Endothelial cell (in vitro differentiated cells): ENCODE measurements around the gene KIFAP3. TPM values are rescaled to one million over a fixed set of nuclear protein-coding genes. Genes with fewer than 3 reads are reported as not detected.
"Not testable (repeated sequence)": the region's sequence is repeated elsewhere in the genome, so short reads cannot be mapped to it uniquely, and the experiment has no call there.

Source experiments
- DNase-seq: peaks from one replicate; pipeline ENCODE4 v3.0.0; 2021; ENCODE audit warnings: low spot score
- H3K27ac Mint-ChIP-seq: one replicate; pipeline ENCODE4 v1.8.0; 2021; ENCODE audit warnings: mixed read lengths, inconsistent platforms; ENCODE audit not compliant: unreplicated experiment
- H3K27me3 Mint-ChIP-seq: one replicate; pipeline ENCODE4 v1.8.0; 2021; ENCODE audit warnings: mild to moderate bottlenecking, moderate library complexity, mixed read lengths, inconsistent platforms; ENCODE audit not compliant: unreplicated experiment
- H3K36me3 Mint-ChIP-seq: one replicate; pipeline ENCODE4 v1.8.0; 2021; ENCODE audit warnings: mild to moderate bottlenecking, low read depth, mixed read lengths, inconsistent platforms; ENCODE audit not compliant: unreplicated experiment
- H3K4me1 Mint-ChIP-seq: one replicate; pipeline ENCODE4 v1.8.0; 2021; ENCODE audit warnings: mild to moderate bottlenecking, mixed read lengths, inconsistent platforms; ENCODE audit not compliant: unreplicated experiment
- H3K4me3 Mint-ChIP-seq: one replicate; pipeline ENCODE4 v1.8.0; 2021; ENCODE audit warnings: mild to moderate bottlenecking, mixed read lengths, inconsistent platforms; ENCODE audit not compliant: unreplicated experiment
- H3K9me3 Mint-ChIP-seq: one replicate; pipeline ENCODE4 v1.8.0; 2021; ENCODE audit warnings: mixed read lengths, inconsistent platforms; ENCODE audit not compliant: unreplicated experiment
- CTCF ChIP-seq: fragments of 200-600 bp; sonication (generic); IDR thresholded peaks from one replicate; pipeline ENCODE4 v1.5.0; 2021; ENCODE audit warnings: antibody characterized with exemption; ENCODE audit not compliant: unreplicated experiment
- total RNA-seq: library from RNA; stranded (reverse); fragmentation: NEBNext Ultra II Directional; extraction: Animal tissue kit (Norgen Biotek cat#: 25700); gene quantifications from one replicate; pipeline ENCODE4 v1.2.1, GENCODE V29; 2021; ENCODE audit not compliant: unreplicated experiment

Gene KIFAP3
- total RNA-seq, 1 donor from 2014 or later: 49.7 TPM

GRCh38 chr1:170063109-170063826 is 11.2 kb downstream of the KIFAP3 start:
- peaks cover 15% of the 10 kb centered on the region for H3K4me1 Mint-ChIP-seq
- no peak for DNase-seq
- peaks cover under 1% of the 10 kb centered on the region for H3K9me3 Mint-ChIP-seq
- H3K27me3 Mint-ChIP-seq: no peaks in the 10 kb centered on the region
- H3K36me3 Mint-ChIP-seq: peaks cover 1% of the 10 kb centered on the region
- TF ChIP-seq CTCF: no peak
- H3K4me3 Mint-ChIP-seq: no peak overlapping the region
- no peak overlapping the region for H3K27ac Mint-ChIP-seq

GRCh38 chr1:170061676-170062075 is 12.8 kb downstream of the KIFAP3 start:
- H3K36me3 Mint-ChIP-seq, H3K27ac Mint-ChIP-seq, H3K27me3 Mint-ChIP-seq, H3K4me1 Mint-ChIP-seq, H3K9me3 Mint-ChIP-seq, DNase-seq, H3K4me3 Mint-ChIP-seq: not testable (repeated sequence)

GRCh38 chr1:170060015-170060520 is 14.4 kb downstream of the KIFAP3 start:
- H3K27me3 Mint-ChIP-seq, H3K4me3 Mint-ChIP-seq, H3K27ac Mint-ChIP-seq, H3K9me3 Mint-ChIP-seq, DNase-seq, H3K4me1 Mint-ChIP-seq, H3K36me3 Mint-ChIP-seq: not testable (repeated sequence)

GRCh38 chr1:170049176-170049800 is 25.2 kb downstream of the KIFAP3 start:
- no peaks in the 10 kb centered on the region for H3K27me3 Mint-ChIP-seq
- no peak for DNase-seq
- no peaks in the 10 kb centered on the region for H3K9me3 Mint-ChIP-seq
- H3K4me3 Mint-ChIP-seq: no peak overlapping the region
- H3K36me3 Mint-ChIP-seq: peaks cover 19% of the 10 kb centered on the region
- no peaks in the 10 kb centered on the region for H3K4me1 Mint-ChIP-seq
- H3K27ac Mint-ChIP-seq: no peak overlapping the region
- no peak for TF ChIP-seq CTCF

- H3K9me3 Mint-ChIP-seq: no peaks in the 10 kb centered on the region
- H3K27me3 Mint-ChIP-seq: no peaks in the 10 kb centered on the region
- no peak for TF ChIP-seq CTCF
- no peak overlapping the region for H3K27ac Mint-ChIP-seq
- H3K4me1 Mint-ChIP-seq: no peaks in the 10 kb centered on the region
- DNase-seq: no peak
- H3K36me3 Mint-ChIP-seq: peaks cover 15% of the 10 kb centered on the region
- H3K4me3 Mint-ChIP-seq: no peak overlapping the region
Observed at GRCh38 chr1:170048515-170048914, 26.0 kb downstream of the KIFAP3 start.

- no peak for DNase-seq
- no peak overlapping the region for H3K4me3 Mint-ChIP-seq
- H3K27ac Mint-ChIP-seq: no peak overlapping the region
- peaks cover 14% of the 10 kb centered on the region for H3K36me3 Mint-ChIP-seq
- no peaks in the 10 kb centered on the region for H3K27me3 Mint-ChIP-seq
- no peak for TF ChIP-seq CTCF
- no peaks in the 10 kb centered on the region for H3K4me1 Mint-ChIP-seq
- H3K9me3 Mint-ChIP-seq: no peaks in the 10 kb centered on the region
Observed at GRCh38 chr1:170044187-170044586, 30.3 kb downstream of the KIFAP3 start.
